ENCODE results near the gene FBXO36. TPM values are rescaled to one million over a fixed set of nuclear protein-coding genes. Genes with fewer than 3 reads are reported as not detected.

FBXO36 gene
- total RNA-seq, 1 donor from 2014 or later = 0.77 TPM

DNA sequence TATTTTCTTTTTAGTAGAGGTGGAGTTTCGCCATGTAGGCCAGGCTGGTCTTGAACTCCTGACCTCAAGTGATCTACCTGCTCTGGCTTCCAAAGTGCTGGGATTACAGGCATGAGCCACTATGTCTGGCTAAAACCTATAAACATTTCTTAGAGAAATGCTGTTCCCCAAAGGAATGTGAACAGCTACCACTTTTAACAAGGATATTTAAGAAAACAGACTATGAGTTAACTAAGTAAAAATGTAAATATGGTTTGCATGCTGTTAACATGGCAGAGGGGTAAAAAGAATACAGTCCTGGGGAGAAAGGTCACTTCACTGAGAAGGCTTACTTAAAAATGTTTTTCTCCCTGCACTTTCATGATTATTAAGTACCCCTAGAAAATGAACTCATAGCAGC is 89.3 kb downstream of the FBXO36 start:
- Mint-ChIP-seq H3K9me3 (no peaks in the 10 kb centered on the region), H3K27ac (no peak overlapping the region), H3K4me3 (no peak overlapping the region), H3K36me3 (ENCODE audit: low read depth) (no peaks in the 10 kb centered on the region), H3K4me1 (peaks cover 2% of the 10 kb centered on the region), H3K27me3 (no peaks in the 10 kb centered on the region)
- intact Hi-C loops (cut with micrococcal nuclease) = no loop called here
- no peak for DNase-seq

DNA sequence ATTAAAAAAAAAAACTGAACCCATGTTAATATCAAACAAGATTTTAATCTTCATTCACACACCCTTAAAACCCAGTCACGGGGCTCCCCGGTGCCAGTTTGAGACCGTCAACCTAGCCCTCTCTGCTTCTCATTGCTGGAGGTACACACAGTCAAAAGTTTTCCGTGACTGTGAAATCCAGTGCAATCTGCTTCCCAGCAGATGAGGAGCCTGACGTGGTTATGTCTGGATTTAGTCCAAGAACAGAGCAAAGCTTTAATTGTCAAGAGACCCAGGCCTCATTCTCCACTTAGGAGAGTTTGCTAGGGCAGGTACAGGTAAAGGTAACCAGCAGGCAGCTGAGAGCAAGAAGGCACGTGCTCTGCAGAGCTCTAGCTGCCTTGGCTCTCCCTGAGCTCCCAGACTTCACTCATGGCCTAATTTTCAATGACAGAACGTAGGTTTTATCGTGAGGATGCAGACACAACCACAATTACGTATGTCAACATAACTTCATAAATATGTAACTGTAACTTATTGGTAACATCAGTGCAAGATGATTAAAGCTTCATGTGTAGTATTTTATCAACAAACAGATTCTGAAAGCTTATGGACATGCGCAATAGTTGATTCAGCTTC is 90.1 kb downstream of the FBXO36 start:
- H3K4me3 Mint-ChIP-seq = no peak overlapping the region
- H3K27me3 Mint-ChIP-seq = no peaks in the 10 kb centered on the region
- intact Hi-C loops (cut with micrococcal nuclease) = no loop called here
- DNase-seq = no peak
- no peaks in the 10 kb centered on the region for H3K9me3 Mint-ChIP-seq
- peaks cover 2% of the 10 kb centered on the region for H3K4me1 Mint-ChIP-seq
- no peaks in the 10 kb centered on the region for H3K36me3 Mint-ChIP-seq (ENCODE audit: low read depth)
- H3K27ac Mint-ChIP-seq = no peak overlapping the region

DNA sequence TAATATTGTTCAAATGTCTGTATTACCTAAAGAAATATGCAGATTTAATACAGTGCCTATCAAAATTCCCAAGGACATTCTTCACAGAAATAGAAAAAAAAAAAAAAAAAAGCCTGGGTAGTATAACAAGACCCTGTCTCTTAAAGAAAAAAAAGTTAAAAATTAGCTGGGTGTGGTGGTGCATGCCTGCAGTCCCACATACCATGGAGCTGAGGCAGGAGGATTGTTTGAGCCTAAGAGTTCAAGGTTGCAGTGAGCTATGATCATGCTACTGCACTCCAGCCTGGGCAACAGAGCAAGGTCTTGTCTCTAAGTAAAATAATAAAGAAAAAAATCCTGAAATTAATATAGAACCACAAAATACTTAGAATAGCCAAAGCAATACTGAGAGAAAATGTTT is 94.5 kb downstream of the FBXO36 start:
- Mint-ChIP-seq H3K4me3 (no peak overlapping the region), H3K4me1 (no peaks in the 10 kb centered on the region), H3K27ac (no peak overlapping the region), H3K9me3 (no peaks in the 10 kb centered on the region), H3K36me3 (ENCODE audit: low read depth) (no peaks in the 10 kb centered on the region), H3K27me3 (peaks cover 3% of the 10 kb centered on the region)
- intact Hi-C loops (cut with micrococcal nuclease) = no loop called here
- no peak for DNase-seq

DNA sequence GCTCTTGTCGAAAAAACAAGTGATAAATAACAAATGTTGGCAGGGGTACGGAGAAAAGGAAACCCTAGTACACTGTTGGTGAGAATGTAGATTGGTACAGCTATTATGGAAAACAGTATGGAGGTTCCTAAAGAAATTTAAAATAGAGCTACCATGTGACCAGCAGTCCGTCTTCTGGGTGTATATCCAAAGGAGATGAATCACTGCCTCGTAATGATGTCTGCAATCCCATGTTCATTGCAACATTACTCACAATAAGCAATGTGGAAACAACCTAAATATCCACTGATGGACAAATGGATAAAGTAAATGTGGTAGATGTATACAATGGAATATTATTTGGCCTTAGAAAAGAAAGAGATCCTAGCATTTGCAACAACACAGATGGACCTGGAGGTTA is 95.8 kb downstream of the FBXO36 start:
- Mint-ChIP-seq H3K9me3 (no peaks in the 10 kb centered on the region), H3K27ac (no peak overlapping the region), H3K4me1 (no peaks in the 10 kb centered on the region), H3K4me3 (no peak overlapping the region), H3K36me3 (ENCODE audit: low read depth) (no peaks in the 10 kb centered on the region), H3K27me3 (peaks cover 3% of the 10 kb centered on the region)
- DNase-seq = no peak
- intact Hi-C loops (cut with micrococcal nuclease) = no loop called here

DNA sequence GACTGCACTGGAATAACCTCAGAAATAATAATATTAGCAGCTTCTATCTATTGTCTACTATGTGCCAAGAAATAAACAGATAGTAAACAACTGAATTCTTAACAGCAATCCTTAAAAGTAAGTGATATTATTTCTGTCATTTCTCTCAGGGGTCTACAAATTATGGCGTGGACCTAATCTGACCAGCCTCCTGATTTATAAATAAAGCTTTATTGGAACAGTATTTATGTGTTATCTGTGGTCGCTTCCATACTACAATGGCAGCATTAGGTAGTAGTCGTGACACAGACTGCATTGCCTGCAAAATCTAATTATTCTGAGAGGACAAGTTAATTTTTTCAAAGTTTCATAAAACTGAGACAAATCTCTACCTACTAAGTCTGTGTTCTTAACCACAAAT is 97.4 kb downstream of the FBXO36 start:
- Mint-ChIP-seq H3K4me3 (no peak overlapping the region), H3K27me3 (peaks cover 5% of the 10 kb centered on the region), H3K4me1 (no peaks in the 10 kb centered on the region), H3K36me3 (ENCODE audit: low read depth) (no peaks in the 10 kb centered on the region), H3K9me3 (no peaks in the 10 kb centered on the region), H3K27ac (no peak overlapping the region)
- no peak for DNase-seq
- intact Hi-C loops (cut with micrococcal nuclease) = no loop called here

DNA sequence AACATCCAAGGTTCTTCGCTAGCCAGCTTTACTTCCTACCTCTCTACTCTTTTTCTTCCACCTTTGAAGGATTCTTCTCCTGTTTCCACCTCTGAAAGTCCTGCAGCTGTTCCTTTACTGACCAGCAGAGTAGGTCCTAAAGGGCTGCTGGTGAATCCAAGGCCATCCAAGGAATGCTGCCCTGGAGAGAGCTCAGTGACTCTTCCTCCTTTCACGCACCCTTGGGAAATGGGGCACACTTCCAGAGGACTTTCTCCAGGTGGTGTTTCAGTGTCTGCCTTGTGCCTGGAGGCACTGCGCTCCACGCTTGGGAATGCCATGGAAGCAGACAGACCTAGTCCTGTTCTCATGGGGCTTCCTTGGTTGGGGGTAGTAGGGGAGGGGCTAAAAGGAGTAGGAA is 101.0 kb downstream of the FBXO36 start:
- intact Hi-C loops (cut with micrococcal nuclease) = no loop called here
- Mint-ChIP-seq H3K9me3 (no peaks in the 10 kb centered on the region), H3K4me3 (no peak overlapping the region), H3K4me1 (no peaks in the 10 kb centered on the region), H3K27ac (no peak overlapping the region), H3K36me3 (ENCODE audit: low read depth) (no peaks in the 10 kb centered on the region), H3K27me3 (peaks cover 5% of the 10 kb centered on the region)
- no peak for DNase-seq

DNA sequence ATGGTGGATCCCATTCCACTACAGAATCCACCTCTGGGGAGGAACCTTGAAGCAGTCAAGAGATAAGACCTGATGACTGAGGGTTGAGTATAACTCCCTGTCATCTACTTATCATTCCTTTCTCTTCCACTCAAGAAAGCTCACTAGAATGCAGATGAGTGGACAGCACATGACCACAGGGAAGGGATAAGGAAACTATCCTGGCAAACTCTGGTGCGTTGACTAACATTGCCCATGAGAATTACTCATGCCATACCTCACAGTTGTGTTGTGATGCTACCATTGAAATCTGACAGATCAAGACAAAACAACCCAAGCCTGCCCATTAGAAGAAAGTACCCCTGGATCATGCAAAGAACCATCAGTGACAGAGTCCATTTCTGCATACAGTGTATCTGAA is 119.9 kb downstream of the FBXO36 start:
- Mint-ChIP-seq H3K36me3 (ENCODE audit: low read depth) (no peaks in the 10 kb centered on the region), H3K4me3 (no peak overlapping the region), H3K9me3 (no peaks in the 10 kb centered on the region), H3K27me3 (peaks cover 8% of the 10 kb centered on the region), H3K27ac (no peak overlapping the region), H3K4me1 (no peaks in the 10 kb centered on the region)
- DNase-seq = no peak
- intact Hi-C loops (cut with micrococcal nuclease) = no loop called here

DNA sequence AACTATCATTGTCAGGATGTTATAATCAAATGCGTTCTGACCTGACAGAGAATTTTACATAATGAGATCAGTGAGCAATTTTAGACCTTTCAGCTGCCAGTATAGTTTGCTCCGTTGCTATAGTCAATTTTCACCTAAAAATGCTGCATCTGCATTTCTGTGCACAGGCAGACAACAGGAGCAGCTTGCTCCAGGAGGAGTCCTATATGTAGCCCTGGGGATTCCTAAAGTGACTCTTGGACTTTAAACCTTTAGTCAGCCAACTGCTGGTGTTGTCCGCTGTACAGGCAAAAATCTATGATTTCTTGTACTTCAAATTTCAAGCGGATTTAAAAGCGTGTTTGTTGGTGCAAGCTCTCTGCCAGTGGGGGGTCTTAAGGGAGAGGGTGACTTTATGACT is 120.7 kb downstream of the FBXO36 start:
- no peak for DNase-seq
- H3K27me3 Mint-ChIP-seq = peaks cover 5% of the 10 kb centered on the region
- H3K4me1 Mint-ChIP-seq = no peaks in the 10 kb centered on the region
- H3K4me3 Mint-ChIP-seq = no peak overlapping the region
- no peak overlapping the region for H3K27ac Mint-ChIP-seq
- H3K9me3 Mint-ChIP-seq = no peaks in the 10 kb centered on the region
- no peaks in the 10 kb centered on the region for H3K36me3 Mint-ChIP-seq (ENCODE audit: low read depth)
- intact Hi-C loops (cut with micrococcal nuclease) = no loop called here

DNA sequence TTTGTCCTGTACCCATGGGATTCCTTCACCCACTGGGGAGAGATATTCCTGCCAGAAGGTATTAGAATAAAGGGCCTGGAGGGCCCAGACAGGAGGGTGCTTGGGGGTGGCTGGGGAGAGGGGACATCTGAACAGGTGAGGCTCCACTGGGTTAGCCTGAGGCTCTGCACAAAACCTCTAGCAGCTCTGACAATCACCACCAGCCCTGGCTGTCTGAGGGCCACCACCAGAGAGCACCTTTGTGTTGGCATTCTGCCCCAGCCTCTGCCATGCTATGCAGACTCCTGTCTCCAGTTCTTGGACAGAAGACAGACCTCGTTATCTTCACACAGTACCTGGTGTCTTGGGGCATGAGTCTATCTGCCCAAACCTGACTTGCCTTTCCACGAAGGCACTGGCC is 121.2 kb downstream of the FBXO36 start:
- Mint-ChIP-seq H3K27me3 (peaks cover 5% of the 10 kb centered on the region), H3K27ac (no peak overlapping the region), H3K36me3 (ENCODE audit: low read depth) (no peaks in the 10 kb centered on the region), H3K4me3 (no peak overlapping the region), H3K4me1 (peaks cover 3% of the 10 kb centered on the region), H3K9me3 (no peaks in the 10 kb centered on the region)
- intact Hi-C loops (cut with micrococcal nuclease) = no loop called here
- no peak for DNase-seq

DNA sequence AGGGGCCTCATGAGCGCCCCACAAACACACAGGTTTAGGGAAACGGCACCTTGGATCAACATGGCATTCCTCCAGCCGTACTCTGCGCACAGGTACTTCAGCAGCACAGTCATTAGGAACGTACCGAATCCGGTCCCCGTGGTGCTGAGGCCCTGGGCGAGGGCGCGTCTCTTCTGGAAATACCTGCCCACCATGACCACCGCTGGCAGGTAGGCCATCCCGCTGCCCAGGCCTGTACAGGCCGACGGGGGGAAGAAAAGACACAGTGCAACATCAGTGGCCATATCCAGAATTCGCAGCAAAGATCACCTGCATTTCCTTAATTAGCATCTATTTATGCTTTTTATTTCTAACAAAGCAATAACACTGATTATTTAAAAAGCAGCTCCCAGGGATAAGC is 124.2 kb downstream of the FBXO36 start:
- Mint-ChIP-seq H3K27me3 (no peaks in the 10 kb centered on the region), H3K9me3 (no peaks in the 10 kb centered on the region), H3K4me3 (no peak overlapping the region), H3K27ac (no peak overlapping the region), H3K36me3 (ENCODE audit: low read depth) (no peaks in the 10 kb centered on the region), H3K4me1 (peaks cover 3% of the 10 kb centered on the region)
- intact Hi-C loops (cut with micrococcal nuclease) = no loop called here
- no peak for DNase-seq

DNA sequence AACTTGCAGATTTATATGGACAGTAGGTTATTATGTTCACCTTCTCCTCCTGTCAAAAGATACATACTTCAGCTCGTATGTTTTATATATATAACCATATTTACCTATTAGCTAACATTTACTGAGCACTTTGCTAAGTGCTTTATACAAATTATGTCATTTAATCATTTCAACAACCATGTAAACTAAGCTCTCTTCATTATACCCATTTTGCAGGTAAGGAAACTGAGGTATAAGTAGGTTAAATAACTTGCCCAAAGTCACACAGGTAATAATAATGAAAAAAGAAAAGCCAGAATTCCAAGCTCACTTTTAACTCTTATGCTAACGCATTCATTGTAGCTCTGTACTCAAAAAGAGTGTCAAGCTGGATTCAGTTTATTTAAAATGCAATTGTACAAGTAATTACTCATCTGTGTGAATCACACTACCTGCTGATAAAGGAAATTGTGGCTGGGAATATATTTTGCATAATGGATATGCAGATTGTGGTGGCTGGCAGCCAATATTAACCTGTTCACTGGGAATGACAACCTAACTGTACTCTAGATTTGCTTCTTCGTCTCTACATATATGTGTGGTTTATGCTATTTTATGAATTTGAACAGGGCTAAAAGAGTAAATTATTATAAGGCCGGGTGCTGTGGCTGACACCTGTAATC is 125.8 kb downstream of the FBXO36 start:
- H3K4me3 Mint-ChIP-seq = no peak overlapping the region
- peaks cover 5% of the 10 kb centered on the region for H3K4me1 Mint-ChIP-seq
- no peaks in the 10 kb centered on the region for H3K36me3 Mint-ChIP-seq (ENCODE audit: low read depth)
- no peak overlapping the region for H3K27ac Mint-ChIP-seq
- H3K9me3 Mint-ChIP-seq = no peaks in the 10 kb centered on the region
- intact Hi-C loops (cut with micrococcal nuclease) = no loop called here
- no peak for DNase-seq
- no peaks in the 10 kb centered on the region for H3K27me3 Mint-ChIP-seq

DNA sequence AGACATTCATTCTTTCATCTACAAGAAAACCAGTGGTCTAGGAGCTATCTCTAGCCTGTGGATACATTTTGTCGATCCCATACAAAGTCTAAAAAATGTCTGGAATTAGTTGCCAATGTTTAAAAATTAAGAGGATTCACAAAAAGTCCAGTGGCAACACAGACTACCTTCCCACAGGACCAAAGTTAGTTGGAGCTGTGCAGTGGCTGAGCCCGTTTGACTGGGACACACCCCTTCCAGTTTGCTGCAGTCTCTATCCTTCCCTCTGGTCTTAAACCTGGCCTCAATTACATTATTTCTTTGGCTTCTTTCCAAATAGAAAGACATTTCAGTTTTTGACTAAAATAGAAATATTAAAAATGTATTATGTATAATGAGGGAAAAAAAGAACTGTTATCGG is 127.8 kb downstream of the FBXO36 start:
- Mint-ChIP-seq H3K9me3 (no peaks in the 10 kb centered on the region), H3K27ac (no peak overlapping the region), H3K27me3 (no peaks in the 10 kb centered on the region), H3K36me3 (ENCODE audit: low read depth) (no peaks in the 10 kb centered on the region), H3K4me3 (no peak overlapping the region), H3K4me1 (peaks cover 7% of the 10 kb centered on the region)
- intact Hi-C loops (cut with micrococcal nuclease) = no loop called here
- DNase-seq = no peak

DNA sequence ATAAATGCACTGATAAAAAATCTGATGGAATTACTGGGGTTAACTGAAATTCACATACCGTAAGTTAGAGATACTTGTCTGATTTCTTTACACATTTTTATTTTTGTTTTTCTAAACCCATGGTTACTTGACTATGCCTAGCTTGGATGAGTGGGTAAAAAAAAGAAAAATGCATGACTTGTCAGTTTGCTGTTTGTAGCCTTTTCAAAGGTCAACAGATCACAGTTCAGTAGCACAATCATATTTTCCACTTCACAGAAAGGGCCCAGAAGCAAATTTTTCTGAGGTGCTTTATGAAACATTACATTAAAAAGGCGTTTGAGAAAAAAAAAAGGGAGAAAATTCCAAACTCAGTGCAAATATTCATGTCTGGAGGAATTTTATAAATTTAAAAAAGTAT is 130.0 kb downstream of the FBXO36 start:
- no peaks in the 10 kb centered on the region for H3K36me3 Mint-ChIP-seq (ENCODE audit: low read depth)
- peak overlapping the region; percentile 74 for H3K27ac Mint-ChIP-seq
- intact Hi-C loops (cut with micrococcal nuclease) = loop anchor here (2.0 kb wide), 1 partner anchor 15 kb away; no protein-coding TSS in a partner anchor
- no peaks in the 10 kb centered on the region for H3K27me3 Mint-ChIP-seq
- peaks cover 7% of the 10 kb centered on the region for H3K4me1 Mint-ChIP-seq
- no peaks in the 10 kb centered on the region for H3K9me3 Mint-ChIP-seq
- no peak overlapping the region for H3K4me3 Mint-ChIP-seq
- DNase-seq = no peak

DNA sequence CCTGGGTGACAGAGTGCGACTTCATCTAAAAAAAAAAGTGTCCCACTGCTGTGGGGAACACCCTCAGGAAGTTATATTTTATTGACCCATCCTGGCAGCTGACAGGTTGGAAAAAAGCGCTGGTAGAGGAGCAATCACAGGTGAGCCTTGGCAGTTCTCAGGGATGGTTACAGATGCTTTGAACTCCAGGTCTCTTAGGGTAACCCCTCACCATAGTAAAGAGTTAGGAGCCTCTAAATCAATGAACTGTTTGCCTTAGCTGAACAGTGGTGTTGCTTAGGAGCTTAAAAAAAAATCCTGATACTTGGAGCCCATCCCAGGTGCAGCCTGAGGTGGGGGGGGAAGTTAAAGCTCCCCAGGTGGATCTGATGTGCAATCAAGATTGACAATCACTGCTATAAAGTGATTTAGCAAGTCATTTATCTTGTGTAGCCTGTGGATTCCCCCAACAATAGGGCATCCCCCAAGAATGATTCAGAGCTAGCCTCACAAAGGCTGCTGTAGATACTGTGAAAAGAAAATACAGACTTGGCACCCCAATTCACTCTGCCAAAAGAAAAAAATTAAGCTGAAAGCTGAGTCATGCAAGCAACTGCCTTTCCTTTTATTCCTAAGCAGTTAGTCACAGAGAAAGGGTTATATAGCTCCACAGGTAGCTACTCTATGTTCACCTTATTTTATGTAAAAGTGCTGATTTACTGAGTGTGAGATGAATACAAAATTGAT is 131.6 kb downstream of the FBXO36 start:
- peaks cover 2% of the 10 kb centered on the region for H3K36me3 Mint-ChIP-seq (ENCODE audit: low read depth)

More for the DNA sequence above, 131.6 kb downstream of the FBXO36 start:
- DNase-seq = no peak
- no peak overlapping the region for H3K4me3 Mint-ChIP-seq
- H3K4me1 Mint-ChIP-seq = peaks cover 4% of the 10 kb centered on the region
- H3K9me3 Mint-ChIP-seq = no peaks in the 10 kb centered on the region
- intact Hi-C loops (cut with micrococcal nuclease) = loop anchor here (2.0 kb wide), 1 partner anchor 13 kb away; no protein-coding TSS in a partner anchor
- no peaks in the 10 kb centered on the region for H3K27me3 Mint-ChIP-seq
- H3K27ac Mint-ChIP-seq = no peak overlapping the region
